Measurements from ENCODE around the gene SLC24A3.

DNA sequence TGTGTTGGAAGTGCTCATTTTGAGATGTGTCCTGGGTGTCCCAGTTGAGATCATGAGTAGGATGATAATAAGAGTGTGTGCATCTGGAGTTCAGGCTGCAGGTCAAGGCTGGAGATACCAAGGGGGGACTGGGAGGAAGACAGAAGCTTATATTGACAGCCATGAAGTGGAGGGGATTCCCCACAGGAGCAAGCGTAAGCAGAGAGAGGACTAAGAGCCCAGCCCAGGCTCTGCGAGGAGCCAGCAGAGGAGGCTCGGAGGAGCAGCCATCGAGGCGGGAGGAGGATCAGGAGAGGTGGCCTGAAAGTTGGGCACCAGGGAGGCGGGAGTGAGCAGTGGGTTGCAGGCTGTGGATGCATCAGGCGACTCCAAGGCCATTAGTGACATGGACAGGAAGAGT lies 116.2 kb downstream of the SLC24A3 start:
- TF ChIP-seq CTCF (IDR thresholded peaks at IDR 0.05; ENCODE audit: low read depth, low read length) (no peak), EZH2phosphoT487 (IDR thresholded peaks at IDR 0.05; ENCODE audit: low read depth) (no peak)
